ENCODE results near the gene TMCO4. TPM values are rescaled to one million over a fixed set of nuclear protein-coding genes. Genes with fewer than 3 reads are reported as not detected.

The TMCO4 gene
- total and polyA plus RNA-seq, 10 of the 15 experiments (the other 5 are each of a cell fraction or from before 2014, with no cell fraction given) = 2.4 to 20.8 (median 13.0) TPM

DNA sequence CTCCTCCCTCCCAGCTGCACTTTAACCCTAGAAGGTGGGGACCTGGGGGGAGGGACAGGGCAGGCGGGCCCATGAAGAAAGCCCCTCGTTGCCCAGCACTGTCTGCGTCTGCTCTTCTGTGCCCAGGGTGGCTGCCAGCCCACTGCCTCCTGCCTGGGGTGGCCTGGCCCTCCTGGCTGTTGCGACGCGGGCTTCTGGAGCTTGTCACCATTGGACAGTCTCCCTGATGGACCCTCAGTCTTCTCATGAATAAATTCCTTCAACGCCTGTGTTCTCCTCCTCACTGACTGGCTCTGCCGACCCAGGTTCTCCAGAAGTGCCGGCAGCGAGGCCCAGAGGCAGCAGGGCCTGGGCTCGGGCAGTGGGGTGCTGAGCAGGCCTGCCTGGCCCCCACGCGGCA lies 141.5 kb downstream of the TMCO4 start:
- Histone ChIP-seq H4K20me1 (ENCODE audit: control insufficient read depth, insufficient read depth) (no peaks in the 10 kb centered on the region), H2AFZ (ENCODE audit: control insufficient read depth, low read depth, low read length) (no peak overlapping the region), H3K4me3 (no peak overlapping the region), H3K4me1 (ENCODE audit: control insufficient read depth, insufficient read depth, low read length) (no peaks in the 10 kb centered on the region), H3K9me3 (replicated peaks; ENCODE audit: control insufficient read depth, insufficient read depth, low read length) (no peaks in the 10 kb centered on the region), H3K4me2 (ENCODE audit: control insufficient read depth, insufficient read depth) (no peak overlapping the region), H3K79me2 (ENCODE audit: control insufficient read depth, insufficient read depth, low read length) (no peaks in the 10 kb centered on the region), H3K27ac (ENCODE audit: control insufficient read depth, insufficient read depth) (no peak overlapping the region), H3K9ac (ENCODE audit: control insufficient read depth, insufficient read depth, low read length) (no peak overlapping the region), H3K27me3 (replicated peaks in 1 of 2; ENCODE audit: control insufficient read depth in 2 of 2, insufficient read depth in 2 of 2, low read length in 1 of 2) (no peaks in the 10 kb centered on the region; a peak in 1 of 4 replicates), H3K36me3 (ENCODE audit: control insufficient read depth in 2 of 2, insufficient read depth in 2 of 2, low read length in 1 of 2) (no peaks in the 10 kb centered on the region)
- ChIA-PET SMC1A (ENCODE audit: uncharacterized antibody, unreplicated experiment) (no interaction called here), POLR2A (no interaction called here), RAD21 (ENCODE audit: unreplicated experiment) (interaction anchor here (1.1 kb wide), 1 partner anchor 46 kb away, joined by 3 read pairs; no protein-coding TSS in a partner anchor), CTCF (interaction anchor here (1.3 kb wide), 1 partner anchor 46 kb away, joined by 3 read pairs; no protein-coding TSS in a partner anchor)
- DNase-seq (ENCODE audit: low read depth, low spot score) (no peak), FAIRE-seq (no peak), ATAC-seq (no peak)
- in situ Hi-C loops (cut with MboI) (no loop called here), intact Hi-C loops (cut with micrococcal nuclease; ENCODE audit: unreplicated experiment) (loop anchor here (10.0 kb wide), 1 partner anchor 343 kb away; the partner anchor contains the start of genes AKR7A2 and SLC66A1)
- no TSS peak for BruUV-seq (replicated peaks)
- 79% methylated on average over 13 of the region's 13 CpGs for WGBS (ENCODE audit: insufficient coverage, insufficient replicate concordance, low lambda C conversion rate, missing lambda C conversion rate)
- no peak for TF ChIP-seq NKRF (conservative IDR thresholded peaks at IDR 0.05)
- no peak for TF ChIP-seq FOXK2 (IDR thresholded peaks at IDR 0.05)
- TF ChIP-seq, protein P1, sequence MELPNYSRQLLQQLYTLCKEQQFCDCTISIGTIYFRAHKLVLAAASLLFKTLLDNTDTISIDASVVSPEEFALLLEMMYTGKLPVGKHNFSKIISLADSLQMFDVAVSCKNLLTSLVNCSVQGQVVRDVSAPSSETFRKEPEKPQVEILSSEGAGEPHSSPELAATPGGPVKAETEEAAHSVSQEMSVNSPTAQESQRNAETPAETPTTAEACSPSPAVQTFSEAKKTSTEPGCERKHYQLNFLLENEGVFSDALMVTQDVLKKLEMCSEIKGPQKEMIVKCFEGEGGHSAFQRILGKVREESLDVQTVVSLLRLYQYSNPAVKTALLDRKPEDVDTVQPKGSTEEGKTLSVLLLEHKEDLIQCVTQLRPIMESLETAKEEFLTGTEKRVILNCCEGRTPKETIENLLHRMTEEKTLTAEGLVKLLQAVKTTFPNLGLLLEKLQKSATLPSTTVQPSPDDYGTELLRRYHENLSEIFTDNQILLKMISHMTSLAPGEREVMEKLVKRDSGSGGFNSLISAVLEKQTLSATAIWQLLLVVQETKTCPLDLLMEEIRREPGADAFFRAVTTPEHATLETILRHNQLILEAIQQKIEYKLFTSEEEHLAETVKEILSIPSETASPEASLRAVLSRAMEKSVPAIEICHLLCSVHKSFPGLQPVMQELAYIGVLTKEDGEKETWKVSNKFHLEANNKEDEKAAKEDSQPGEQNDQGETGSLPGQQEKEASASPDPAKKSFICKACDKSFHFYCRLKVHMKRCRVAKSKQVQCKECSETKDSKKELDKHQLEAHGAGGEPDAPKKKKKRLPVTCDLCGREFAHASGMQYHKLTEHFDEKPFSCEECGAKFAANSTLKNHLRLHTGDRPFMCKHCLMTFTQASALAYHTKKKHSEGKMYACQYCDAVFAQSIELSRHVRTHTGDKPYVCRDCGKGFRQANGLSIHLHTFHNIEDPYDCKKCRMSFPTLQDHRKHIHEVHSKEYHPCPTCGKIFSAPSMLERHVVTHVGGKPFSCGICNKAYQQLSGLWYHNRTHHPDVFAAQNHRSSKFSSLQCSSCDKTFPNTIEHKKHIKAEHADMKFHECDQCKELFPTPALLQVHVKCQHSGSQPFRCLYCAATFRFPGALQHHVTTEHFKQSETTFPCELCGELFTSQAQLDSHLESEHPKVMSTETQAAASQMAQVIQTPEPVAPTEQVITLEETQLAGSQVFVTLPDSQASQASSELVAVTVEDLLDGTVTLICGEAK (IDR thresholded peaks at IDR 0.05; ENCODE audit: borderline replicate concordance) = no peak
- no peak for TF ChIP-seq MYB (IDR thresholded peaks at IDR 0.05; ENCODE audit: borderline replicate concordance, low read depth, low read length)
- TF ChIP-seq, protein P2, sequence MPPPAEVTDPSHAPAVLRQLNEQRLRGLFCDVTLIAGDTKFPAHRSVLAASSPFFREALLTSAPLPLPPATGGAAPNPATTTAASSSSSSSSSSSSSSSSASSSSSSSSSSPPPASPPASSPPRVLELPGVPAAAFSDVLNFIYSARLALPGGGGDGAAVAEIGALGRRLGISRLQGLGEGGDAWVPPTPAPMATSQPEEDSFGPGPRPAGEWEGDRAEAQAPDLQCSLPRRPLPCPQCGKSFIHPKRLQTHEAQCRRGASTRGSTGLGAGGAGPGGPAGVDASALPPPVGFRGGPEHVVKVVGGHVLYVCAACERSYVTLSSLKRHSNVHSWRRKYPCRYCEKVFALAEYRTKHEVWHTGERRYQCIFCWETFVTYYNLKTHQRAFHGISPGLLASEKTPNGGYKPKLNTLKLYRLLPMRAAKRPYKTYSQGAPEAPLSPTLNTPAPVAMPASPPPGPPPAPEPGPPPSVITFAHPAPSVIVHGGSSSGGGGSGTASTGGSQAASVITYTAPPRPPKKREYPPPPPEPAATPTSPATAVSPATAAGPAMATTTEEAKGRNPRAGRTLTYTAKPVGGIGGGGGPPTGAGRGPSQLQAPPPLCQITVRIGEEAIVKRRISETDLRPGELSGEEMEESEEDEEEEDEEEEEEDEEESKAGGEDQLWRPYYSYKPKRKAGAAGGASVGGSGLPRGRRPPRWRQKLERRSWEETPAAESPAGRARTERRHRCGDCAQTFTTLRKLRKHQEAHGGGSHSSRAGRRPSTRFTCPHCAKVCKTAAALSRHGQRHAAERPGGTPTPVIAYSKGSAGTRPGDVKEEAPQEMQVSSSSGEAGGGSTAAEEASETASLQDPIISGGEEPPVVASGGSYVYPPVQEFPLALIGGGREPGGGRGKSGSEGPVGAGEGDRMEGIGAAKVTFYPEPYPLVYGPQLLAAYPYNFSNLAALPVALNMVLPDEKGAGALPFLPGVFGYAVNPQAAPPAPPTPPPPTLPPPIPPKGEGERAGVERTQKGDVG (CRISPR knock-in tag; IDR thresholded peaks at IDR 0.05) = no peak
- TF ChIP-seq RAD21 (IDR thresholded peaks at IDR 0.05; ENCODE audit: insufficient read depth, low read depth, low read length) = no peak
- no peak for TF ChIP-seq PML (IDR thresholded peaks at IDR 0.05; ENCODE audit: low read length)
- no peak for TF ChIP-seq MTA3 (IDR thresholded peaks at IDR 0.05; ENCODE audit: borderline replicate concordance, low read length)
- no peak for TF ChIP-seq NR2C2 (IDR thresholded peaks at IDR 0.05; ENCODE audit: borderline replicate concordance, control insufficient read depth, insufficient read length, low read depth)
- no peak for TF ChIP-seq NFXL1 (IDR thresholded peaks at IDR 0.05; ENCODE audit: borderline replicate concordance)
- TF ChIP-seq NFIC (IDR thresholded peaks at IDR 0.05; ENCODE audit: low read depth, low read length) = no peak
- no peak for TF ChIP-seq CBFB (IDR thresholded peaks at IDR 0.05; ENCODE audit: low read depth)
- TF ChIP-seq ZNF384 (IDR thresholded peaks at IDR 0.05; ENCODE audit: borderline replicate concordance, low read depth, low read length) = no peak
- TF ChIP-seq STAT3 (IDR thresholded peaks at IDR 0.05; ENCODE audit: low read depth, low read length) = no peak
